Measurements from ENCODE around the gene KIAA0825.

DNA sequence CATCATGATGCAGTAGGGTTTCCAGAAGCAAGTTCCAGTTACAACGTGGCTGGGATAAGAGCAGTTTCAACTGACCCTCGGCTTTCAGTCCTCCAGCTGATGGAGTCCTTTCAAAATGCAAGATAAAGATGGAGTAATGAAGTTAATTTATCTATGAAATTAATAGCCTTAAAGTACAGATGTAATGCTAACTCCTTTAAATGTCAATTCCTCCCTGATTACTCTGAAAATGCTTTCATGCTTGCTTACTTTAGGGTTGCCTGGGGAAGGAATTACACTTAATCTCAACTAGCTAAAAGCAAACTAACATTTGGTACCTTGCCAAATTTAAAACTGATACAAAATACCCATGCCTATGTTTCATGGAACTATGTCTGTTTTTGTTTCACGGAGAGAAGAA, 178.4 kb downstream of the KIAA0825 start:
- TF ChIP-seq EZH2phosphoT487 (IDR thresholded peaks at IDR 0.05; ENCODE audit: insufficient read depth, low read depth), result no peak
- no peak for TF ChIP-seq EZH2 (IDR thresholded peaks at IDR 0.05; ENCODE audit: insufficient read depth, poor library complexity, severe bottlenecking)
